ENCODE measurements around the gene NFKBIE. TPM values are rescaled to one million over a fixed set of nuclear protein-coding genes. Genes with fewer than 3 reads are reported as not detected.

NFKBIE gene
- total RNA-seq, 1 experiment from 2014 or later = 6.0 TPM

DNA sequence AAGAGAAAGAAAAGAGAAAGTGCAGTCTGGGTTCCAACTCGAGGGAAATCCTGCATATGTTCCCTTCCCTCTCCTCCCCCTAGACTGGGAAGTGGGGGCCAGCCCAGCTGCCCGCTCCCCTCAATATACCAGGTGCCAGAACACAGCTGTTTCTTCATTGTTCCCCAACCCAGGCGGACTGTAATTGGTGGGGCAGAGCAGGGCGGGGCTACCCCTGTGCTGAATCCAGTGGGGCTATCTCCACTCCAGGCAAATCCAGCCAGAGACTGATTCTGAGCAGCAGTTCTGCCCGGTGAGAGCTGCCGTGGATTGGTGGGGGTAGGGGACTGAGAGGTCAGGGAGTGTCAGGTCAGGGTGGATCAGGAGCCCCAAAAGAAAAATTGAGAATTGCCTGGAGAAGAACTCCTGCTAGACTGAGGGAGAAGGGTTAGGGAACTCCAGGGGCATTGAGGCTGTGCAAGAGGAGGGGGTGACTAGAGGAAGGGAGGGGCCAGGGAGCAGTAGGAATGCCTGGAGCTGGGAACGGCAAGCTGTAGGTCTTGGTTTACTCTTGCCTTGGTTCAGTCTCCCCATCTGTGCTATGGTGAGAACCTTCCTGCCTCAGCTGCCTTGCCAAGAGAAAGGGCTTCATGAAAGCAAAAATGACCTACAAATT is 48.5 kb downstream of the NFKBIE start, which contains the start of gene MYMX:
TSS of gene MYMX (plus strand) at position 250 of the 655 bp plus-strand sequence. CDS start 546 bp downstream, outside the sequence.
- TF ChIP-seq, protein P1, sequence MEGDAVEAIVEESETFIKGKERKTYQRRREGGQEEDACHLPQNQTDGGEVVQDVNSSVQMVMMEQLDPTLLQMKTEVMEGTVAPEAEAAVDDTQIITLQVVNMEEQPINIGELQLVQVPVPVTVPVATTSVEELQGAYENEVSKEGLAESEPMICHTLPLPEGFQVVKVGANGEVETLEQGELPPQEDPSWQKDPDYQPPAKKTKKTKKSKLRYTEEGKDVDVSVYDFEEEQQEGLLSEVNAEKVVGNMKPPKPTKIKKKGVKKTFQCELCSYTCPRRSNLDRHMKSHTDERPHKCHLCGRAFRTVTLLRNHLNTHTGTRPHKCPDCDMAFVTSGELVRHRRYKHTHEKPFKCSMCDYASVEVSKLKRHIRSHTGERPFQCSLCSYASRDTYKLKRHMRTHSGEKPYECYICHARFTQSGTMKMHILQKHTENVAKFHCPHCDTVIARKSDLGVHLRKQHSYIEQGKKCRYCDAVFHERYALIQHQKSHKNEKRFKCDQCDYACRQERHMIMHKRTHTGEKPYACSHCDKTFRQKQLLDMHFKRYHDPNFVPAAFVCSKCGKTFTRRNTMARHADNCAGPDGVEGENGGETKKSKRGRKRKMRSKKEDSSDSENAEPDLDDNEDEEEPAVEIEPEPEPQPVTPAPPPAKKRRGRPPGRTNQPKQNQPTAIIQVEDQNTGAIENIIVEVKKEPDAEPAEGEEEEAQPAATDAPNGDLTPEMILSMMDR (IDR thresholded peaks at IDR 0.05; ENCODE audit: unreplicated experiment) = no peak
- H3K4me3 Mint-ChIP-seq (ENCODE audit: unreplicated experiment) = no peak within 1 kb of the TSS
- no TSS peak for BruUV-seq (replicated peaks)
- no peaks in the 10 kb centered on the region for H3K9me3 Mint-ChIP-seq (ENCODE audit: unreplicated experiment)
- H3K27ac Mint-ChIP-seq (ENCODE audit: low read depth, unreplicated experiment) = no peak within 1 kb of the TSS
- CTCF ChIA-PET = interaction anchor here (0.6 to 2.3 kb wide), 5 partner anchors 16 to 551 kb away, joined by 3 to 5 read pairs (median 4); partner anchors contain the start of gene VEGFA
- no peaks in the 10 kb centered on the region for H3K36me3 Mint-ChIP-seq (ENCODE audit: insufficient read depth, unreplicated experiment)
- DNase-seq (ENCODE audit: unreplicated experiment) = no peak
- POLR2A ChIA-PET = interaction anchor here (0.6 kb wide), 1 partner anchor 1265 kb away, joined by 4 read pairs; no protein-coding TSS in a partner anchor
- H3K27me3 Mint-ChIP-seq (ENCODE audit: insufficient read depth, unreplicated experiment) = no peaks in the 10 kb centered on the region
- intact Hi-C loops (cut with micrococcal nuclease) = no loop called here
- H3K4me1 Mint-ChIP-seq (ENCODE audit: insufficient read depth, unreplicated experiment) = peaks cover 10% of the 10 kb centered on the region

DNA sequence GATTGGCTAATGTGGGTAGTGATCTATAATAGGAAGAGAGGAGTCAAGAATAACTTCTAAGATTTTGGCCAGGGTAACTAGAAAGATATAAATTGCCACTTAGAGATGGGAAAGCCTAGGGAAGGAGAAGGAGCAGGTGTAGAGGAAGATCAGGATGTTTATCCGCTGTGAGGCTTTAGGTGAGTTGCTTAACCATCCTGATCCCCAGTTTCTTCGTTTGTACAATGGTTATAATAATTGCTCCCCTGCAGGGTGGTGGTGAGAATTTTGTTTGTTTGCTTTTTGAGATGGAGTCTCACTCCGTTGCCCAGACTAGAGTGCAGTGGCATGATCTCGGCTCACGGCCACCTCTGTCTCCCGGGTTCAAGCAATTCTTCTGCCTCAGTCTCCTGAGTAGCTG is 51.0 kb downstream of the NFKBIE start:
- CTCF ChIA-PET = interaction anchor here (2.2 kb wide), 1 partner anchor 20 kb away, joined by 5 read pairs; no protein-coding TSS in a partner anchor
- Mint-ChIP-seq H3K27ac (ENCODE audit: low read depth, unreplicated experiment) (no peak overlapping the region), H3K9me3 (ENCODE audit: unreplicated experiment) (no peaks in the 10 kb centered on the region), H3K27me3 (ENCODE audit: insufficient read depth, unreplicated experiment) (no peaks in the 10 kb centered on the region), H3K4me3 (ENCODE audit: unreplicated experiment) (no peak overlapping the region), H3K4me1 (ENCODE audit: insufficient read depth, unreplicated experiment) (no peaks in the 10 kb centered on the region), H3K36me3 (ENCODE audit: insufficient read depth, unreplicated experiment) (no peaks in the 10 kb centered on the region)
- TF ChIP-seq, protein P1 (IDR thresholded peaks at IDR 0.05; ENCODE audit: unreplicated experiment) = no peak
- POLR2A ChIA-PET = interaction anchor here (1.5 kb wide), 1 partner anchor 11 kb away, joined by 3 read pairs; no protein-coding TSS in a partner anchor
- intact Hi-C loops (cut with micrococcal nuclease) = no loop called here
- no TSS peak for BruUV-seq (replicated peaks)
- no peak for DNase-seq (ENCODE audit: unreplicated experiment)

DNA sequence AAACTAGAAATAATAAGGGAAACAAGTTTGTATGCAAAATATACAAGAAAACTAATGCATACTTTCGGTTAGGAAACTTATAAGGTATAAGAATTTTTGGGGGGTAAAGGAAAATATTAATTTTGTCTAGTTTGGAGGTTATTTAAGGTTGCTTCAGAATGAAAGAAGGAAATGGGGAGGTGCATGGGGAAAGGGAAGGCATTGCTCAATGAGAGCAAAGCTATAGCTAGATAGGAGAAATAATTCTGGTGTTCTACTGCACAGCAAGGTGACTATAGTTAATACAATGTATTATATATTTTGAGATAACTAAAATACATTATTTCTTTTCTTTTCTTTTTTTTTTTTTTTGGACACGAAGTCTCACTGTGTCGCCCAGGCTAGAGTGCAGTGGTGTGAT is 54.1 kb downstream of the NFKBIE start:
- TF ChIP-seq, protein P1 (IDR thresholded peaks at IDR 0.05; ENCODE audit: unreplicated experiment) = no peak
- Mint-ChIP-seq H3K9me3 (ENCODE audit: unreplicated experiment) (no peaks in the 10 kb centered on the region), H3K27ac (ENCODE audit: low read depth, unreplicated experiment) (no peak overlapping the region), H3K4me3 (ENCODE audit: unreplicated experiment) (no peak overlapping the region), H3K4me1 (ENCODE audit: insufficient read depth, unreplicated experiment) (no peaks in the 10 kb centered on the region), H3K27me3 (ENCODE audit: insufficient read depth, unreplicated experiment) (no peaks in the 10 kb centered on the region), H3K36me3 (ENCODE audit: insufficient read depth, unreplicated experiment) (no peaks in the 10 kb centered on the region)
- BruUV-seq (replicated peaks) = no TSS peak
- DNase-seq (ENCODE audit: unreplicated experiment) = no peak
- ChIA-PET CTCF (interaction anchor here (0.7 to 1.7 kb wide), 4 partner anchors 14 to 127 kb away, joined by 3 to 6 read pairs (median 4); no protein-coding TSS in a partner anchor), POLR2A (no interaction called here)
- intact Hi-C loops (cut with micrococcal nuclease) = no loop called here

Other genes starting within 250 kb of the NFKBIE start
- gene MRPL14, start 138.1 kb downstream of the NFKBIE start, total RNA-seq (2022) = 47.6 and 66.8 TPM in 2 replicates
- 22.3 and 22.6 TPM in 2 replicates for gene TMEM63B, start 138.0 kb downstream of the NFKBIE start, total RNA-seq (2022)
- gene CAPN11, start 106.7 kb downstream of the NFKBIE start, total RNA-seq (2022) = not detected in 2 replicates
- gene MYMX, start 48.6 kb downstream of the NFKBIE start, total RNA-seq (2022) = not detected in 2 replicates
- gene SLC29A1, start 42.0 kb downstream of the NFKBIE start, total RNA-seq (2022) = 6.8 and 7.0 TPM in 2 replicates
- gene HSP90AB1, start 18.4 kb downstream of the NFKBIE start, total RNA-seq (2022) = 546 and 577 TPM in 2 replicates
- 27.1 and 31.3 TPM in 2 replicates for gene SLC35B2, start 8.0 kb downstream of the NFKBIE start, total RNA-seq (2022)
- not detected in 2 replicates for gene TMEM151B, start 4.9 kb upstream of the NFKBIE start, total RNA-seq (2022)
- 15.5 and 23.2 TPM in 2 replicates for gene AARS2, start 47.8 kb upstream of the NFKBIE start, total RNA-seq (2022)
- not detected in 2 replicates for gene SPATS1, start 77.1 kb upstream of the NFKBIE start, total RNA-seq (2022)
- gene CDC5L, start 122.2 kb upstream of the NFKBIE start, total RNA-seq (2022) = 23.1 and 26.4 TPM in 2 replicates